Keratinocyte (primary cell): ENCODE data around the gene CCNA2. TPM values are rescaled to one million over a fixed set of nuclear protein-coding genes. Genes with fewer than 3 reads are reported as not detected.

Experiments used
- DNase-seq: peaks from one replicate; pipeline ENCODE4 v3.0.0-alpha.2; 2011; ENCODE audit warnings: low read depth, missing footprints, low spot score
- FAIRE-seq: peaks from 2 replicates; lab custom pipeline; 2011; peaks lifted over from hg19 to GRCh38; lab: Jason Lieb, UNC
- H2AFZ ChIP-seq: 2 replicates; pipeline ENCODE4 v1.6.0; 2012; ENCODE audit warnings: low read length, control low read depth, inconsistent platforms; ENCODE audit not compliant: control insufficient read depth
- H3K27ac ChIP-seq: 2 replicates; pipeline ENCODE4 v1.5.1; 2011; ENCODE audit warnings: low read length; ENCODE audit not compliant: control insufficient read depth, insufficient read depth
- H3K27me3 ChIP-seq: 3 replicates; pipeline ENCODE4 v1.6.0; 2011; ENCODE audit warnings: low read length; ENCODE audit not compliant: control insufficient read depth, insufficient read depth; ENCODE audit errors: extremely low read depth
- H3K36me3 ChIP-seq, 2 experiments: 2 replicates in 1 of 2; 3 replicates in 1 of 2; pipeline ENCODE4 v1.5.1; 2011; ENCODE audit warnings: low read length in 2 of 2, mild to moderate bottlenecking in 1 of 2; ENCODE audit not compliant: control insufficient read depth in 2 of 2, insufficient read depth in 2 of 2; ENCODE audit errors: extremely low read depth in 1 of 2
- H3K4me1 ChIP-seq: 3 replicates; pipeline ENCODE4 v1.5.1; 2011; ENCODE audit warnings: low read length; ENCODE audit not compliant: control insufficient read depth, insufficient read depth; ENCODE audit errors: extremely low read depth
- H3K4me2 ChIP-seq: 3 replicates; pipeline ENCODE4 v1.6.0; 2011; ENCODE audit warnings: low read depth, low read length; ENCODE audit not compliant: control insufficient read depth, insufficient read depth; ENCODE audit errors: extremely low read depth
- H3K4me3 ChIP-seq, 3 experiments: fragments of 200-600 bp in 1 of 3; sonication (generic) in 1 of 3; 2 replicates in 2 of 3; 3 replicates in 1 of 3; pipeline ENCODE4 v1.5.1; 2011 to 2016; ENCODE audit warnings: low read length in 3 of 3, mild to moderate bottlenecking in 3 of 3, control low read depth in 2 of 3, inconsistent platforms in 1 of 3, low read depth in 1 of 3, mixed read lengths in 1 of 3, mixed run types in 1 of 3, moderate library complexity in 1 of 3; ENCODE audit not compliant: control insufficient read depth in 2 of 3, insufficient read depth in 2 of 3; ENCODE audit errors: extremely low read depth in 1 of 3
- H3K79me2 ChIP-seq: 2 replicates; pipeline ENCODE4 v1.6.0; 2012; ENCODE audit warnings: low read length; ENCODE audit not compliant: control insufficient read depth, insufficient read depth
- H3K9ac ChIP-seq: 3 replicates; pipeline ENCODE4 v1.6.0; 2011; ENCODE audit warnings: low read length; ENCODE audit not compliant: control insufficient read depth, insufficient read depth; ENCODE audit errors: extremely low read depth
- H3K9me1 ChIP-seq: 3 replicates; pipeline ENCODE4 v1.6.0; 2011; ENCODE audit warnings: low read length; ENCODE audit not compliant: control insufficient read depth, insufficient read depth; ENCODE audit errors: extremely low read depth
- H3K9me3 ChIP-seq: 2 replicates; pipeline ENCODE4 v1.5.1; 2012; ENCODE audit warnings: low read depth, low read length; ENCODE audit not compliant: control insufficient read depth
- H4K20me1 ChIP-seq: 3 replicates; pipeline ENCODE4 v1.6.0; 2011; ENCODE audit warnings: low read length; ENCODE audit not compliant: control insufficient read depth, insufficient read depth; ENCODE audit errors: extremely low read depth
- CTCF ChIP-seq, 3 experiments: IDR thresholded peaks in 1 of 3; conservative IDR thresholded peaks in 1 of 3; optimal IDR thresholded peaks in 1 of 3; 2 replicates in 2 of 3; 3 replicates in 1 of 3; pipeline versions ENCODE3 to v1.5.1; 2011; ENCODE audit warnings: low read length in 3 of 3, mild to moderate bottlenecking in 3 of 3, moderate library complexity in 2 of 3, control low read depth in 1 of 3, inconsistent platforms in 1 of 3; ENCODE audit not compliant: insufficient read depth in 2 of 3; ENCODE audit errors: extremely low read depth in 1 of 3
- EZH2 ChIP-seq: IDR thresholded peaks from one replicate; pipeline ENCODE4 v1.6.1; 2012; ENCODE audit warnings: inconsistent platforms, mild to moderate bottlenecking, low read length, moderate library complexity
- dilution Hi-C: fragments of 300-500 bp; cut with MboI; formaldehyde crosslinking; loops from one replicate; pipeline ENCODE4 v1.7.0; 2020; ENCODE audit warnings: low sequenced_read_pairs; ENCODE audit not compliant: extremely low pct_ligation_motif_present
- polyA plus RNA-seq, 5 experiments: library from polyadenylated mRNA; depleted of rRNA in 3 of 5; stranded (reverse) in 3 of 5; stranded (forward) in 1 of 5; unstranded in 1 of 5; fragments of >200 nt; gene quantifications; 1 replicate in 1 of 5; 2 replicates in 3 of 5; 3 replicates in 1 of 5; pipeline versions ENCODE4 v1.2.1 to v1.2.3, GENCODE V29; 2011 to 2012; ENCODE audit warnings: missing spikeins in 2 of 5, low read depth in 1 of 5, low replicate concordance in 1 of 5

Gene CCNA2
- polyA plus RNA-seq, 1 donor (not counting 4 experiments of a cell fraction or from before 2014, with no cell fraction given), result 27.4 TPM

- FAIRE-seq (no peak), DNase-seq (no peak)
- no peak overlapping the region for H2AFZ ChIP-seq
- no peaks in the 10 kb centered on the region for H3K36me3 ChIP-seq
- dilution Hi-C loops, result no loop called here
- peaks cover 3% of the 10 kb centered on the region for H3K4me1 ChIP-seq
- no peaks in the 10 kb centered on the region for H3K79me2 ChIP-seq
- no peak overlapping the region for H3K4me2 ChIP-seq
- H3K9ac ChIP-seq, result no peak overlapping the region
- no peak overlapping the region for H3K4me3 ChIP-seq
- no peak overlapping the region for H3K27ac ChIP-seq
- H3K9me1 ChIP-seq, result no peaks in the 10 kb centered on the region
- no peaks in the 10 kb centered on the region for H4K20me1 ChIP-seq
- peaks cover 22% of the 10 kb centered on the region for H3K27me3 ChIP-seq
- no peak for TF ChIP-seq CTCF (optimal IDR thresholded peaks at IDR 0.05 in 1 of 3, IDR thresholded peaks at IDR 0.05 in 1 of 3, conservative IDR thresholded peaks at IDR 0.05 in 1 of 3; ENCODE audit: extremely low read depth in 1 of 3, insufficient read depth in 2 of 3, low read length in 3 of 3)
- no peaks in the 10 kb centered on the region for H3K9me3 ChIP-seq
Measured at GRCh38 chr4:121769341-121769740, 54.3 kb downstream of the CCNA2 start.

GRCh38 chr4:121767166-121767565 is 56.5 kb downstream of the CCNA2 start:
- dilution Hi-C loops, result no loop called here
- H3K4me3 ChIP-seq, result no peak overlapping the region
- H4K20me1 ChIP-seq, result no peaks in the 10 kb centered on the region
- H3K36me3 ChIP-seq, result no peaks in the 10 kb centered on the region
- H3K9me1 ChIP-seq, result no peaks in the 10 kb centered on the region
- no peak overlapping the region for H3K9ac ChIP-seq
- H3K9me3 ChIP-seq, result no peaks in the 10 kb centered on the region
- H3K27ac ChIP-seq, result no peak overlapping the region
- H3K79me2 ChIP-seq, result no peaks in the 10 kb centered on the region
- TF ChIP-seq CTCF (optimal IDR thresholded peaks at IDR 0.05 in 1 of 3, IDR thresholded peaks at IDR 0.05 in 1 of 3, conservative IDR thresholded peaks at IDR 0.05 in 1 of 3; ENCODE audit: extremely low read depth in 1 of 3, insufficient read depth in 2 of 3, low read length in 3 of 3) (no peak), EZH2 (no peak)
- DNase-seq, result no peak
- peaks cover 3% of the 10 kb centered on the region for H3K4me1 ChIP-seq
- H3K27me3 ChIP-seq, result peaks cover 27% of the 10 kb centered on the region
- no peak for FAIRE-seq
- H3K4me2 ChIP-seq, result no peak overlapping the region
- no peak overlapping the region for H2AFZ ChIP-seq

Other genes starting within 250 kb of the CCNA2 start
- 318 to 527 TPM (median 512 TPM) in 3 replicates for gene ANXA5, start 126.9 kb downstream of the CCNA2 start, polyA plus RNA-seq
- gene SMIM43, start 58.7 kb downstream of the CCNA2 start, polyA plus RNA-seq, result 0.03 TPM in 1 of 3 replicates, not detected in the others
- gene EXOSC9, start 22.6 kb downstream of the CCNA2 start, polyA plus RNA-seq, result 18.0 to 35.4 TPM (median 23.6 TPM) in 3 replicates
- 18.5 to 34.8 TPM (median 19.0 TPM) in 3 replicates for gene BBS7, start 46.6 kb upstream of the CCNA2 start, polyA plus RNA-seq
- gene TRPC3, start 128.2 kb upstream of the CCNA2 start, polyA plus RNA-seq, result 0.02 TPM in 1 of 3 replicates, not detected in the others